ENCODE data around the gene ZP2. TPM values are rescaled to one million over a fixed set of nuclear protein-coding genes. Genes with fewer than 3 reads are reported as not detected.

Gene ZP2
- total RNA-seq, 1 experiment from 2014 or later: not detected

- Histone ChIP-seq H3K4me3 (no peak overlapping the region), H3K79me2 (ENCODE audit: low read depth) (no peaks in the 10 kb centered on the region), H3K9me3 (ENCODE audit: insufficient read depth, low read depth) (no peaks in the 10 kb centered on the region), H4K20me1 (ENCODE audit: insufficient read depth) (no peaks in the 10 kb centered on the region), H3K27ac (no peak overlapping the region), H3K4me1 (replicated peaks; ENCODE audit: insufficient read depth) (no peaks in the 10 kb centered on the region), H3K9me2 (ENCODE audit: insufficient read depth) (no peaks in the 10 kb centered on the region; the same call in 1 of the 2 replicates), H2AFZ (no peak overlapping the region), H3K27me3 (ENCODE audit: insufficient read depth, low read depth) (peaks cover 93% of the 10 kb centered on the region), H3F3A (ENCODE audit: insufficient read depth, low read depth) (no peaks in the 10 kb centered on the region), H3K36me3 (ENCODE audit: low read depth) (no peaks in the 10 kb centered on the region), H3K4me2 (no peak overlapping the region)
- DNase-seq: no peak
- intact Hi-C loops (cut with micrococcal nuclease; ENCODE audit: unreplicated experiment): no loop called here
- ChIA-PET POLR2A (ENCODE audit: unreplicated experiment) (no interaction called here), CTCF (no interaction called here)
- TF ChIP-seq EZH2 (IDR thresholded peaks at IDR 0.05; ENCODE audit: low read depth): no peak
- TF ChIP-seq, protein P1, sequence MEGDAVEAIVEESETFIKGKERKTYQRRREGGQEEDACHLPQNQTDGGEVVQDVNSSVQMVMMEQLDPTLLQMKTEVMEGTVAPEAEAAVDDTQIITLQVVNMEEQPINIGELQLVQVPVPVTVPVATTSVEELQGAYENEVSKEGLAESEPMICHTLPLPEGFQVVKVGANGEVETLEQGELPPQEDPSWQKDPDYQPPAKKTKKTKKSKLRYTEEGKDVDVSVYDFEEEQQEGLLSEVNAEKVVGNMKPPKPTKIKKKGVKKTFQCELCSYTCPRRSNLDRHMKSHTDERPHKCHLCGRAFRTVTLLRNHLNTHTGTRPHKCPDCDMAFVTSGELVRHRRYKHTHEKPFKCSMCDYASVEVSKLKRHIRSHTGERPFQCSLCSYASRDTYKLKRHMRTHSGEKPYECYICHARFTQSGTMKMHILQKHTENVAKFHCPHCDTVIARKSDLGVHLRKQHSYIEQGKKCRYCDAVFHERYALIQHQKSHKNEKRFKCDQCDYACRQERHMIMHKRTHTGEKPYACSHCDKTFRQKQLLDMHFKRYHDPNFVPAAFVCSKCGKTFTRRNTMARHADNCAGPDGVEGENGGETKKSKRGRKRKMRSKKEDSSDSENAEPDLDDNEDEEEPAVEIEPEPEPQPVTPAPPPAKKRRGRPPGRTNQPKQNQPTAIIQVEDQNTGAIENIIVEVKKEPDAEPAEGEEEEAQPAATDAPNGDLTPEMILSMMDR (conservative IDR thresholded peaks at IDR 0.05): no peak
- no TSS peak for BruUV-seq (replicated peaks)
Measured at GRCh38 chr16:21224800-21225199, 13.4 kb upstream of the ZP2 start.

- Histone ChIP-seq H2AFZ (no peak overlapping the region), H3K36me3 (ENCODE audit: low read depth) (no peaks in the 10 kb centered on the region), H3K4me3 (no peak overlapping the region), H4K20me1 (ENCODE audit: insufficient read depth) (no peaks in the 10 kb centered on the region), H3F3A (ENCODE audit: insufficient read depth, low read depth) (no peaks in the 10 kb centered on the region), H3K9me3 (ENCODE audit: insufficient read depth, low read depth) (no peaks in the 10 kb centered on the region), H3K79me2 (ENCODE audit: low read depth) (no peaks in the 10 kb centered on the region), H3K9me2 (ENCODE audit: insufficient read depth) (no peaks in the 10 kb centered on the region; the same call in 1 of the 2 replicates), H3K27me3 (ENCODE audit: insufficient read depth, low read depth) (peaks cover 84% of the 10 kb centered on the region), H3K27ac (no peak overlapping the region), H3K4me1 (replicated peaks; ENCODE audit: insufficient read depth) (no peaks in the 10 kb centered on the region), H3K4me2 (no peak overlapping the region)
- CTCF ChIA-PET: no interaction called here
- no peak for TF ChIP-seq EZH2 (IDR thresholded peaks at IDR 0.05; ENCODE audit: low read depth)
- TF ChIP-seq, protein P1 (conservative IDR thresholded peaks at IDR 0.05): no peak
- intact Hi-C loops (cut with micrococcal nuclease; ENCODE audit: unreplicated experiment): no loop called here
- DNase-seq: no peak
- POLR2A ChIA-PET (ENCODE audit: unreplicated experiment): no interaction called here
- BruUV-seq (replicated peaks): no TSS peak
Measured at GRCh38 chr16:21223787-21224186, 12.4 kb upstream of the ZP2 start.

- Histone ChIP-seq H4K20me1 (ENCODE audit: insufficient read depth) (no peaks in the 10 kb centered on the region), H3F3A (ENCODE audit: insufficient read depth, low read depth) (no peaks in the 10 kb centered on the region), H3K27ac (no peak overlapping the region), H3K4me1 (replicated peaks; ENCODE audit: insufficient read depth) (no peaks in the 10 kb centered on the region), H3K4me2 (no peak overlapping the region), H3K36me3 (ENCODE audit: low read depth) (no peaks in the 10 kb centered on the region), H3K27me3 (ENCODE audit: insufficient read depth, low read depth) (peaks cover 83% of the 10 kb centered on the region), H2AFZ (no peak overlapping the region), H3K79me2 (ENCODE audit: low read depth) (no peaks in the 10 kb centered on the region), H3K9me2 (ENCODE audit: insufficient read depth) (no peaks in the 10 kb centered on the region; the same call in 1 of the 2 replicates), H3K4me3 (no peak overlapping the region), H3K9me3 (ENCODE audit: insufficient read depth, low read depth) (no peaks in the 10 kb centered on the region)
- no peak for DNase-seq
- intact Hi-C loops (cut with micrococcal nuclease; ENCODE audit: unreplicated experiment): no loop called here
- CTCF ChIA-PET: no interaction called here
- no TSS peak for BruUV-seq (replicated peaks)
- POLR2A ChIA-PET (ENCODE audit: unreplicated experiment): no interaction called here
- TF ChIP-seq EZH2 (IDR thresholded peaks at IDR 0.05; ENCODE audit: low read depth): no peak
- TF ChIP-seq, protein P1 (conservative IDR thresholded peaks at IDR 0.05): no peak
Measured at GRCh38 chr16:21222495-21223337, 11.3 kb upstream of the ZP2 start.
